Neural progenitor cell (in vitro differentiated cells): Measurements from ENCODE around the gene OLAH.

ENCODE experiments used
- CTCF ChIP-seq: fragments of 200-600 bp; sonication (generic); IDR thresholded peaks from 2 replicates; pipeline ENCODE4 v1.5.1; 2017; ENCODE audit warnings: antibody characterized with exemption, mild to moderate bottlenecking
- EZH2 ChIP-seq: fragments of 200-600 bp; sonication (generic); IDR thresholded peaks from 2 replicates; pipeline ENCODE4 v1.6.1; 2017; ENCODE audit warnings: antibody characterized with exemption, mild to moderate bottlenecking, moderate library complexity

- TF ChIP-seq CTCF: no peak
- no peak for TF ChIP-seq EZH2
These were observed 16.0 kb upstream of the OLAH start for GRCh38 chr10:15027741-15028140.
